Measurements from ENCODE around the gene EPC2. TPM values are rescaled to one million over a fixed set of nuclear protein-coding genes. Genes with fewer than 3 reads are reported as not detected.
"Not testable (repeated sequence)": the region's sequence is repeated elsewhere in the genome, so short reads cannot be mapped to it uniquely, and the experiment has no call there.

EPC2 gene
- total and polyA plus RNA-seq, 3 donors from 2014 or later, result 22.5 to 53.1 (median 41.7) TPM

DNA sequence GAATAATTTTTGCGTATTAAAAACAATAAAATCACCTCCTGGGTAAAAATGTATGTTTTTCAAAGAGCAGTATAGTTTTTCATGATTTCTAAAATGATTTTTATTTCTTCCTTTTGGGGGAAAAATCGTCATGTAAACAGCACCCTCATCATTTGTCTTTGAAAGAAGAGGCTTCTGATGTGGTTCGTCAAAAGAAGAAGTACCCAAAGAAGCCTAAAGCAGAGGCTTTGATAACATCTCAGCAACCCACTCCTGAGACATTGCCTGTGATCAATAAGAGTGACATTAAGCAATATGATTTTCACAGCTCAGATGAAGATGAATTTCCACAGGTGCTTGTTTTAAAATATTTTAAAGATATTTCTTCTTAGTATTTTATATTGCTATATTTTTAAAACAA is 120.3 kb downstream of the EPC2 start:
- TF ChIP-seq, protein P1, sequence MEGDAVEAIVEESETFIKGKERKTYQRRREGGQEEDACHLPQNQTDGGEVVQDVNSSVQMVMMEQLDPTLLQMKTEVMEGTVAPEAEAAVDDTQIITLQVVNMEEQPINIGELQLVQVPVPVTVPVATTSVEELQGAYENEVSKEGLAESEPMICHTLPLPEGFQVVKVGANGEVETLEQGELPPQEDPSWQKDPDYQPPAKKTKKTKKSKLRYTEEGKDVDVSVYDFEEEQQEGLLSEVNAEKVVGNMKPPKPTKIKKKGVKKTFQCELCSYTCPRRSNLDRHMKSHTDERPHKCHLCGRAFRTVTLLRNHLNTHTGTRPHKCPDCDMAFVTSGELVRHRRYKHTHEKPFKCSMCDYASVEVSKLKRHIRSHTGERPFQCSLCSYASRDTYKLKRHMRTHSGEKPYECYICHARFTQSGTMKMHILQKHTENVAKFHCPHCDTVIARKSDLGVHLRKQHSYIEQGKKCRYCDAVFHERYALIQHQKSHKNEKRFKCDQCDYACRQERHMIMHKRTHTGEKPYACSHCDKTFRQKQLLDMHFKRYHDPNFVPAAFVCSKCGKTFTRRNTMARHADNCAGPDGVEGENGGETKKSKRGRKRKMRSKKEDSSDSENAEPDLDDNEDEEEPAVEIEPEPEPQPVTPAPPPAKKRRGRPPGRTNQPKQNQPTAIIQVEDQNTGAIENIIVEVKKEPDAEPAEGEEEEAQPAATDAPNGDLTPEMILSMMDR (IDR thresholded peaks at IDR 0.05), result no peak
- no peak for TF ChIP-seq POLR2A (IDR thresholded peaks at IDR 0.05)
- DNase-seq, result no peak

DNA sequence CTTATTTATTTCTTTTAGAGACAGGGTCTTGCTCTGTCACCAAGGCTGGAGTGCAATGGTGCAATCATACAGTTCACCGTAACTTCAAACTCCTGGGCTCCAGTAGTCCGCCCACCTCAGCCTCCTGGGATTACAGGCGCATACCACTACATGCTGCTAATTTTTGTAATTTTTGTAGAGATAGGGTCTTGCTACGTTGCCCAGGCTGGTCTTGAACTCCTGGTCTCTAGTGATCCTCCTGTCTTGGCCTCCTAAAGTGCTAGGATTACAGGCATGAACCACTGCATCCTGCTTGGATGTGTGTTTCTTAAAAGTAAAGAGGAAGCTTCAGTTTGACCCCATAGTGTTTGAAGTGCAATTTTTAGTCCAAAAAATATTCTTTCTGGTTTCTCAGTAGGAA is 125.5 kb downstream of the EPC2 start:
- Histone ChIP-seq H3K4me1 (no peaks in the 10 kb centered on the region), H3K4me3 (no peak overlapping the region), H3K27ac (no peak overlapping the region), H3K9me3 (no peaks in the 10 kb centered on the region), H3K27me3 (no peaks in the 10 kb centered on the region), H3K36me3 (ENCODE audit: low read depth, missing control alignments) (no peaks in the 10 kb centered on the region)
- intact Hi-C loops (cut with DNase I; ENCODE audit: low total_unique reads), result no loop called here
- TF ChIP-seq, protein P1 (IDR thresholded peaks at IDR 0.05), result no peak
- no peak for TF ChIP-seq POLR2A (IDR thresholded peaks at IDR 0.05)
- no peak for DNase-seq
- 92 to 94% methylated on average over 4 of the region's 4 CpGs for WGBS, 2 donors

More for the DNA sequence above, 120.3 kb downstream of the EPC2 start:
- no peaks in the 10 kb centered on the region for H3K27me3 ChIP-seq
- no peak overlapping the region for H3K27ac ChIP-seq
- H3K4me1 ChIP-seq, result no peaks in the 10 kb centered on the region
- H3K4me3 ChIP-seq, result no peak overlapping the region
- no peaks in the 10 kb centered on the region for H3K9me3 ChIP-seq
- no peaks in the 10 kb centered on the region for H3K36me3 ChIP-seq (ENCODE audit: low read depth, missing control alignments)
- 80 to 85% methylated on average over 3 of the region's 3 CpGs for WGBS, 2 donors
- intact Hi-C loops (cut with DNase I; ENCODE audit: low total_unique reads), result no loop called here

DNA sequence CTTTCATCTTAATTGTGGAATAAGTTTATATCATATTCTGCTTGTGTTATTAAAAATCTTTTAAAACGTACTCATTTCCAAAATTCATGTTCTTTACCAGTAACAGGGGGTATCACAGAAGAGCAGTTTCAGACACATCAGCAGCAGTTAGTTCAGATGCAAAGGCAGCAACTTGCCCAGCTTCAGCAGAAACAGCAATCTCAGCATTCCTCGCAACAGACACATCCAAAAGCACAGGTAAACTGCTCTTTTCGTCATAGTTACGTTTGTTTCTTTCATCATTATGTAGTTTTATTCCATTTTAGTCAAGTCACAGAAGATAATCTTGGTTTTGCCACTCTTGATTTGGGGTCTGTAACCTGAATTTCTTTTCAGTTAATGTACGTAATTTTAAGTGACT is 137.0 kb downstream of the EPC2 start:
- intact Hi-C loops (cut with DNase I; ENCODE audit: low total_unique reads), result no loop called here
- no peaks in the 10 kb centered on the region for H3K4me1 ChIP-seq
- H3K9me3 ChIP-seq, result no peaks in the 10 kb centered on the region
- no peaks in the 10 kb centered on the region for H3K36me3 ChIP-seq (ENCODE audit: low read depth, missing control alignments)
- no peaks in the 10 kb centered on the region for H3K27me3 ChIP-seq
- no peak for DNase-seq
- no peak for TF ChIP-seq POLR2A (IDR thresholded peaks at IDR 0.05)
- TF ChIP-seq, protein P1 (IDR thresholded peaks at IDR 0.05), result no peak
- H3K4me3 ChIP-seq, result no peak overlapping the region
- 94 to 96% methylated on average over 5 of the region's 5 CpGs for WGBS, 2 donors
- H3K27ac ChIP-seq, result no peak overlapping the region

DNA sequence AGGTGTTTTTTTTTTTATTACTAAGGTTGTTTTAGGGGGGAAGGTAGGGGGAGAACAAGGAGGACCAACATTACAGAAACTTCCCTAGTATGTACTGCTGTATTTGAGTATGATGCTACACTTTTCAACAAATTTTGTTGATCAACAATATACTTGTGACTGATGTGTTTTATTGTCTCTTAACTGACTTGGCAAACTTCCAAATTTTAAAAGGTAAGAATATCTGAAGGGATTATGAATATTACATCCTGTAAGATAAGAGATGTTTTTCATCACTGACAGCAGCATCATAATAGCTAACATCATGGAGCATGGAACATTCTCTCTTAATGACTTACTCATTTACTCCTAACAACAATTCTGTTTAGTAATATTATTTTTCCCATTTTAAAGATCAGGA is 144.5 kb downstream of the EPC2 start:
- no peak for TF ChIP-seq POLR2A (IDR thresholded peaks at IDR 0.05)
- TF ChIP-seq, protein P1 (IDR thresholded peaks at IDR 0.05), result no peak
- Histone ChIP-seq H3K27ac (no peak overlapping the region), H3K27me3 (no peaks in the 10 kb centered on the region), H3K36me3 (ENCODE audit: low read depth, missing control alignments) (no peaks in the 10 kb centered on the region), H3K9me3 (no peaks in the 10 kb centered on the region), H3K4me1 (peaks cover 17% of the 10 kb centered on the region), H3K4me3 (no peak overlapping the region)
- no peak for DNase-seq
- intact Hi-C loops (cut with DNase I; ENCODE audit: low total_unique reads), result no loop called here

DNA sequence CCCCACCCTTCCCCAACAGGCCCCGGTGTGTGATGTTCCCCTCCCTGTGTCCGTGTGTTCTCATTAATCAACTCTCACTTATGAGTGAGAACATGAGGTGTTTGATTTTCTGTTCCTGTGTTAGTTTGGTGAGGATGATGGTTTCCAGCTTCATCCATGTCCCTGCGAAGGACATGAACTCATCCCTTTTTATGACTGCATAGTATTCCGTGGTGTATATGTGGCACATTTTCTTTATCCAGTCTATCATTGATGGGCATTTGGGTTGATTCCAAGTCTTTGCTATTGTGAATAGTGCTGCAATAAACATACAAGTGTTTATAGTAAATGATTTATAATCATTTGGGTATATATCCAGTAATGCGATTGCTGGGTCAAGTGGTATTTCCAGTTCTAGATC is 145.6 kb downstream of the EPC2 start:
- 92 to 96% methylated on average over 5 of the region's 5 CpGs for WGBS, 2 donors
- intact Hi-C loops (cut with DNase I; ENCODE audit: low total_unique reads); H3K9me3 ChIP-seq; H3K36me3 ChIP-seq (ENCODE audit: low read depth, missing control alignments); H3K4me3 ChIP-seq; DNase-seq; H3K27ac ChIP-seq; H3K27me3 ChIP-seq: not testable (repeated sequence)
- H3K4me1 ChIP-seq, result peaks cover 19% of the 10 kb centered on the region

All from testis (tissue), 3 donors.